HCT116 (cell line): ENCODE results near the gene TSC2. TPM values are rescaled to one million over a fixed set of nuclear protein-coding genes. Genes with fewer than 3 reads are reported as not detected.

Source experiments
- ATAC-seq: fragments of 200-7000 bp; cut with Tn5 transposase; 2 replicates; pipeline ENCODE4 v1.9.1; 2020; ENCODE audit warnings: mild to moderate bottlenecking, moderate library complexity
- BruUV-seq: library from RNA; stranded (reverse); fragments of 400-500 nt; replicated peaks from 2 replicates; lab custom pipeline; 2021; lab: Mats Ljungman, UMichigan
- CTCF ChIA-PET: fragments of 300-600 bp; sonication (Branson Sonifier 250); formaldehyde crosslinking; loops from one replicate; lab custom pipeline; 2021; ENCODE audit warnings: antibody characterized with exemption; lab: Charles Lee
- POLR2A ChIA-PET: fragments of 300-600, 350-600 bp; sonication (Branson Sonifier 250); formaldehyde crosslinking; loops from one replicate; lab custom pipeline; 2021; ENCODE audit warnings: antibody characterized with exemption; lab: Charles Lee
- RAD21 ChIA-PET, 2 experiments: fragments of 300-600 bp; sonication (Branson Sonifier 250); formaldehyde crosslinking; loops; one replicate each; lab custom pipeline; 2023; ENCODE audit warnings: low total read pairs in 2 of 2; ENCODE audit not compliant: uncharacterized antibody in 2 of 2, unreplicated experiment in 2 of 2, low non-redundant PET in 1 of 2; lab: Charles Lee
- DNase-seq: peaks from one replicate; pipeline ENCODE4 v3.0.0-alpha.2; 2010; ENCODE audit warnings: low read depth, low spot score
- H2AFZ ChIP-seq: fragments of 200-600 bp; shearing (Covaris generic), sonication (generic); 2 replicates; pipeline ENCODE4 v1.6.1; 2017; ENCODE audit warnings: low read depth, mixed run types, mixed read lengths, antibody characterized with exemption, low read length; ENCODE audit not compliant: poor library complexity, severe bottlenecking
- H3K27ac ChIP-seq: 2 replicates; pipeline ENCODE4 v1.5.1; 2012; ENCODE audit warnings: low read depth, low read length
- H3K27me3 ChIP-seq: fragments of 200-600 bp; sonication (generic); 2 replicates; pipeline ENCODE4 v1.6.1; 2016; ENCODE audit warnings: mixed run types, low read length, mixed read lengths; ENCODE audit not compliant: insufficient read depth
- H3K36me3 ChIP-seq, 2 experiments: fragments of 200-500 bp in 1 of 2; fragments of 200-600 bp in 1 of 2; sonication (Bioruptor generic) in 1 of 2; sonication (generic) in 1 of 2; 2 replicates each; pipeline versions ENCODE4 v1.5.1 to v1.6.1; 2014 to 2016; ENCODE audit warnings: low read length in 2 of 2, inconsistent platforms in 1 of 2, mixed read lengths in 1 of 2, mixed run types in 1 of 2; ENCODE audit not compliant: insufficient read depth in 2 of 2, control insufficient read depth in 1 of 2
- H3K4me1 ChIP-seq, 2 experiments: fragments of 200-600 bp in 1 of 2; sonication (generic) in 1 of 2; 2 replicates each; pipeline versions ENCODE4 v1.5.1 to v1.6.1; 2012 to 2017; ENCODE audit warnings: low read length in 2 of 2, inconsistent platforms in 1 of 2, mild to moderate bottlenecking in 1 of 2, mixed read lengths in 1 of 2, mixed run types in 1 of 2, moderate library complexity in 1 of 2; ENCODE audit not compliant: insufficient read depth in 2 of 2, control insufficient read depth in 1 of 2
- H3K4me2 ChIP-seq: fragments of 200-600 bp; sonication (generic); 2 replicates; pipeline ENCODE4 v1.6.1; 2017; ENCODE audit warnings: mixed run types, low read length, mixed read lengths
- H3K4me3 ChIP-seq, 2 experiments: fragments of 200-600 bp in 1 of 2; sonication (generic) in 1 of 2; replicated peaks in 1 of 2; 2 replicates each; pipeline ENCODE4 v1.5.1; 2011 to 2016; ENCODE audit warnings: low read length in 2 of 2, control low read depth in 1 of 2, low read depth in 1 of 2, mild to moderate bottlenecking in 1 of 2, mixed read lengths in 1 of 2, mixed run types in 1 of 2
- H3K79me2 ChIP-seq: fragments of 200-600 bp; sonication (generic); 2 replicates; pipeline ENCODE4 v1.6.1; 2017; ENCODE audit warnings: mild to moderate bottlenecking, mixed run types, low read length, moderate library complexity, mixed read lengths; ENCODE audit not compliant: insufficient read depth
- H3K9ac ChIP-seq: fragments of 200-600 bp; sonication (generic); 2 replicates; pipeline ENCODE4 v1.6.1; 2016; ENCODE audit warnings: low read length, mixed read lengths
- H3K9me2 ChIP-seq: fragments of 200-600 bp; sonication (generic), shearing (Covaris generic); 2 replicates; pipeline ENCODE4 v1.6.1; 2017; ENCODE audit warnings: mixed run types, mild to moderate bottlenecking, moderate library complexity; ENCODE audit not compliant: insufficient read depth
- H3K9me3 ChIP-seq, 2 experiments: fragments of 200-500 bp in 1 of 2; fragments of 200-600 bp in 1 of 2; sonication (Bioruptor generic) in 1 of 2; sonication (generic) in 1 of 2; 2 replicates each; pipeline ENCODE4 v1.6.1; 2014 to 2017; ENCODE audit warnings: low read length in 2 of 2, mixed read lengths in 2 of 2, inconsistent platforms in 1 of 2, low read depth in 1 of 2, mild to moderate bottlenecking in 1 of 2, mixed run types in 1 of 2, moderate library complexity in 1 of 2; ENCODE audit not compliant: control insufficient read depth in 1 of 2, insufficient read depth in 1 of 2
- H4K20me1 ChIP-seq: fragments of 200-600 bp; sonication (generic), shearing (Covaris generic); 2 replicates; pipeline ENCODE4 v1.6.1; 2017; ENCODE audit warnings: mixed run types, mild to moderate bottlenecking, moderate library complexity; ENCODE audit not compliant: insufficient read depth
- CBX3 ChIP-seq: IDR thresholded peaks from 2 replicates; pipeline ENCODE4 v1.6.1; 2012; ENCODE audit warnings: low read depth
- CEBPB ChIP-seq: IDR thresholded peaks from 2 replicates; pipeline ENCODE4 v1.6.1; 2012; ENCODE audit warnings: low read depth
- CTCF ChIP-seq, 3 experiments: fragments of 200-600 bp in 1 of 3; sonication (generic) in 1 of 3; IDR thresholded peaks in 2 of 3; conservative IDR thresholded peaks in 1 of 3; 2 replicates each; pipeline ENCODE4 v1.5.1; 2012 to 2017; ENCODE audit warnings: low read depth in 2 of 3, low read length in 2 of 3, antibody characterized with exemption in 1 of 3, borderline replicate concordance in 1 of 3, control low read depth in 1 of 3, mild to moderate bottlenecking in 1 of 3, mixed read lengths in 1 of 3, mixed run types in 1 of 3, moderate library complexity in 1 of 3; ENCODE audit not compliant: insufficient read depth in 1 of 3
- EGR1 ChIP-seq: IDR thresholded peaks from 2 replicates; pipeline ENCODE4 v1.6.1; 2012; ENCODE audit warnings: low read depth
- EZH2 ChIP-seq: fragments of 200-600 bp; sonication (generic); IDR thresholded peaks from 2 replicates; pipeline ENCODE4 v1.6.1; 2017; ENCODE audit warnings: antibody characterized with exemption, mixed run types
- RAD21 ChIP-seq: IDR thresholded peaks from 2 replicates; pipeline ENCODE4 v1.6.1; 2012; ENCODE audit warnings: low read depth, mild to moderate bottlenecking
- ZFX ChIP-seq: fragments of 450-650 bp; IDR thresholded peaks from 2 replicates; pipeline ENCODE4 v1.6.1; 2017
- ZNF274 ChIP-seq: fragments of 200-500 bp; sonication (Bioruptor generic); IDR thresholded peaks from 2 replicates; pipeline ENCODE4 v1.6.1; 2014; ENCODE audit warnings: mild to moderate bottlenecking, low read depth, low read length, inconsistent platforms
- intact Hi-C: fragments of 100-400 bp; cut with micrococcal nuclease; formaldehyde crosslinking; loops from 2 replicates; pipeline ENCODE4 v1.10.0; 2022
- total RNA-seq: library from RNA; stranded (reverse); gene quantifications from one replicate; pipeline ENCODE4 v1.2.1, GENCODE V29; 2021; ENCODE audit not compliant: unreplicated experiment
- TF ChIP-seq, protein P1 (sequence below): IDR thresholded peaks from 2 replicates; pipeline ENCODE4 v1.6.1; 2012; ENCODE audit warnings: low read depth

The TSC2 gene
- total RNA-seq, 1 experiment from 2014 or later = 74.1 TPM

DNA sequence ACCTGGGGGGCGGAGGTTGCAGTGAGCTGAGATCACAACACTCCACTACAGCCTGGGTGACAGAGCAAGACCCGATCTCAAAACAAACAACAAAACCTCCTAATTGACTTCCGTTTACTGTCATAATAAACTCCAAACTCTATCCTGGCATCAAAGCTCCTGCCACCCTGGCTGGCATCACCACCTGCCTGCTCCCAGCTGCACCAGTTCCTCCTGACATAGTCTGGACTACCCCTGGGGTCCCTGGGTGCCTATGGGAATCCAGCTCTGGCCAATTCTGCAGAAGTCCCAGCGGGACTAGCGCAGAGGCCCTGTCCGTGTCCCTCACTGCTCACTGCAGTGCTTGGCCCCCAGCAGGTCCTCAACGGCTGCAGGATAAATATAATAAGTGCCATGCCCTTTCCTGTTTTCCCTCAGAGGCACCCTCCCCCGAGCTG is 874 bp upstream of the TSC2 start:
- peak overlapping the region; percentile 71 for H3K27ac ChIP-seq

DNA sequence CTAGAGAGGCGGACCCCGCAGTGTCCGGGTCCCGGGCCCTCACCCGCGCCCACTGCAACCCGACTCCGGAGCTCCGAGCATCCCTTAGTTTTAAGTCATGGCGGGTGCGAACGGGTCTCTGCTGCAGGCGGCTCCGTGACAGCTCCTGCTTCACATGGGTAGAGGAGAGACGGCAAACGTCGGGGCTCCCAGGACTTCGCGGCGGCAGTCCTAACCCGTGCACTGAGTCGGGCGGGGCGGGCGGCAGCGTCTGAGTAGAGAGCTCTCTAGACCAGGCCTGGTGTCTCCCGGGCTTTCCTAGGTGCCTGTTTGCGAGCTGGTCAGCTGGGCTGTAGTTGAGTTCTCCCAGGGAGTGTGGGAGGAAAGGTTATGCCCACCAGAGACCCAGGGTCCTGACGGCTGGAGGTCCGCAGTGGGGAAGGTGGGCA is 345 bp downstream of the TSC2 start:
- peak overlapping the region; percentile 55; the same call in 1 of the 2 replicates for H3K27ac ChIP-seq

More for the DNA sequence above, 874 bp upstream of the TSC2 start:
- ChIA-PET RAD21 (no interaction called here), CTCF (interaction anchor here (0.8 to 1.8 kb wide), 5 partner anchors 9 to 94 kb away, joined by 3 to 12 read pairs (median 3); no protein-coding TSS in a partner anchor), POLR2A (interaction anchor here (1.7 kb wide), 1 partner anchor 108 kb away, joined by 6 read pairs; the partner anchor contains the start of gene TRAF7)
- intact Hi-C loops = loop anchor here (5.0 kb wide), 1 partner anchor 95 kb away; no protein-coding TSS in a partner anchor
- no peak; the same call in 1 of the 2 replicates for ATAC-seq
- H3K4me3 ChIP-seq = peak overlapping the region; percentile 64 to 88
- no peaks in the 10 kb centered on the region for H3K9me3 ChIP-seq
- no peaks in the 10 kb centered on the region for H3K9me2 ChIP-seq
- H3K79me2 ChIP-seq = peaks cover 11% of the 10 kb centered on the region; the same call in 1 of the 2 replicates
- peak overlapping the region; percentile 82 for H3K4me2 ChIP-seq
- peaks cover 8 to 40% of the 10 kb centered on the region in 2 experiments; a peak in 3 of 4 replicates for H3K4me1 ChIP-seq
- H3K36me3 ChIP-seq = peaks cover 0 to 3% of the 10 kb centered on the region in 2 experiments; a peak in 1 of 4 replicates
- no peak for TF ChIP-seq RAD21
- TF ChIP-seq, all 23 proteins: peak for 0
- no peaks in the 10 kb centered on the region for H3K27me3 ChIP-seq
- DNase-seq = no peak
- BruUV-seq = no TSS peak
- peak overlapping the region; percentile 77 for H3K9ac ChIP-seq
- H4K20me1 ChIP-seq = no peaks in the 10 kb centered on the region
- H2AFZ ChIP-seq = no peak overlapping the region

More for the DNA sequence above, 345 bp downstream of the TSC2 start:
- DNase-seq = no peak
- Histone ChIP-seq H3K4me2 (peak overlapping the region; percentile 82), H3K4me1 (peaks cover 6 to 31% of the 10 kb centered on the region in 2 experiments; a peak in 3 of 4 replicates), H3K4me3 (peak overlapping the region; percentile 64 to 88), H3K27me3 (no peaks in the 10 kb centered on the region), H3K9me2 (no peaks in the 10 kb centered on the region), H3K9ac (peak overlapping the region; percentile 77), H3K9me3 (no peaks in the 10 kb centered on the region), H3K36me3 (peaks cover 0 to 3% of the 10 kb centered on the region in 2 experiments; a peak in 2 of 4 replicates), H4K20me1 (no peaks in the 10 kb centered on the region), H3K79me2 (peaks cover 11% of the 10 kb centered on the region; the same call in 1 of the 2 replicates), H2AFZ (no peak overlapping the region)
- ChIA-PET CTCF (interaction anchor here (0.8 to 1.8 kb wide), 5 partner anchors 8 to 92 kb away, joined by 3 to 12 read pairs (median 4); no protein-coding TSS in a partner anchor), POLR2A (interaction anchor here (1.0 to 1.7 kb wide), 3 partner anchors 103 to 203 kb away, joined by 4 to 6 read pairs (median 4); partner anchors contain the start of genes ECI1 and TRAF7), RAD21 (no interaction called here)
- BruUV-seq = no TSS peak
- intact Hi-C loops = loop anchor here (5.0 kb wide), 1 partner anchor 94 kb away; no protein-coding TSS in a partner anchor
- no peak for TF ChIP-seq EGR1
- TF ChIP-seq ZNF274 = no peak
- no peak for TF ChIP-seq CEBPB
- TF ChIP-seq, protein P1, sequence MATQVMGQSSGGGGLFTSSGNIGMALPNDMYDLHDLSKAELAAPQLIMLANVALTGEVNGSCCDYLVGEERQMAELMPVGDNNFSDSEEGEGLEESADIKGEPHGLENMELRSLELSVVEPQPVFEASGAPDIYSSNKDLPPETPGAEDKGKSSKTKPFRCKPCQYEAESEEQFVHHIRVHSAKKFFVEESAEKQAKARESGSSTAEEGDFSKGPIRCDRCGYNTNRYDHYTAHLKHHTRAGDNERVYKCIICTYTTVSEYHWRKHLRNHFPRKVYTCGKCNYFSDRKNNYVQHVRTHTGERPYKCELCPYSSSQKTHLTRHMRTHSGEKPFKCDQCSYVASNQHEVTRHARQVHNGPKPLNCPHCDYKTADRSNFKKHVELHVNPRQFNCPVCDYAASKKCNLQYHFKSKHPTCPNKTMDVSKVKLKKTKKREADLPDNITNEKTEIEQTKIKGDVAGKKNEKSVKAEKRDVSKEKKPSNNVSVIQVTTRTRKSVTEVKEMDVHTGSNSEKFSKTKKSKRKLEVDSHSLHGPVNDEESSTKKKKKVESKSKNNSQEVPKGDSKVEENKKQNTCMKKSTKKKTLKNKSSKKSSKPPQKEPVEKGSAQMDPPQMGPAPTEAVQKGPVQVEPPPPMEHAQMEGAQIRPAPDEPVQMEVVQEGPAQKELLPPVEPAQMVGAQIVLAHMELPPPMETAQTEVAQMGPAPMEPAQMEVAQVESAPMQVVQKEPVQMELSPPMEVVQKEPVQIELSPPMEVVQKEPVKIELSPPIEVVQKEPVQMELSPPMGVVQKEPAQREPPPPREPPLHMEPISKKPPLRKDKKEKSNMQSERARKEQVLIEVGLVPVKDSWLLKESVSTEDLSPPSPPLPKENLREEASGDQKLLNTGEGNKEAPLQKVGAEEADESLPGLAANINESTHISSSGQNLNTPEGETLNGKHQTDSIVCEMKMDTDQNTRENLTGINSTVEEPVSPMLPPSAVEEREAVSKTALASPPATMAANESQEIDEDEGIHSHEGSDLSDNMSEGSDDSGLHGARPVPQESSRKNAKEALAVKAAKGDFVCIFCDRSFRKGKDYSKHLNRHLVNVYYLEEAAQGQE = no peak
- no peak for TF ChIP-seq EZH2
- TF ChIP-seq ZFX = peak; percentile 36; the same call in 1 of the 2 replicates
- no peak for TF ChIP-seq CBX3
- no peak for TF ChIP-seq CTCF (IDR thresholded peaks at IDR 0.05 in 2 of 3, conservative IDR thresholded peaks at IDR 0.05 in 1 of 3; ENCODE audit: borderline replicate concordance in 1 of 3, insufficient read depth in 1 of 3, low read depth in 2 of 3, low read length in 2 of 3)
- ATAC-seq = peak; percentile 17
